COLO668 (cell line): ENCODE results near the gene ZNF629.

ENCODE experiments used
- DNase-seq: peaks from one replicate; lab custom pipeline; 2025; ENCODE audit not compliant: unreplicated experiment; lab: John Stamatoyannopoulos, UW

The ZNF629 gene

GRCh38 chr16:30767767-30768465 lies 19.1 kb downstream of the ZNF629 start:
- no peak for DNase-seq

- DNase-seq: no peak
Measured at GRCh38 chr16:30766933-30767284, 20.1 kb downstream of the ZNF629 start.

DNA sequence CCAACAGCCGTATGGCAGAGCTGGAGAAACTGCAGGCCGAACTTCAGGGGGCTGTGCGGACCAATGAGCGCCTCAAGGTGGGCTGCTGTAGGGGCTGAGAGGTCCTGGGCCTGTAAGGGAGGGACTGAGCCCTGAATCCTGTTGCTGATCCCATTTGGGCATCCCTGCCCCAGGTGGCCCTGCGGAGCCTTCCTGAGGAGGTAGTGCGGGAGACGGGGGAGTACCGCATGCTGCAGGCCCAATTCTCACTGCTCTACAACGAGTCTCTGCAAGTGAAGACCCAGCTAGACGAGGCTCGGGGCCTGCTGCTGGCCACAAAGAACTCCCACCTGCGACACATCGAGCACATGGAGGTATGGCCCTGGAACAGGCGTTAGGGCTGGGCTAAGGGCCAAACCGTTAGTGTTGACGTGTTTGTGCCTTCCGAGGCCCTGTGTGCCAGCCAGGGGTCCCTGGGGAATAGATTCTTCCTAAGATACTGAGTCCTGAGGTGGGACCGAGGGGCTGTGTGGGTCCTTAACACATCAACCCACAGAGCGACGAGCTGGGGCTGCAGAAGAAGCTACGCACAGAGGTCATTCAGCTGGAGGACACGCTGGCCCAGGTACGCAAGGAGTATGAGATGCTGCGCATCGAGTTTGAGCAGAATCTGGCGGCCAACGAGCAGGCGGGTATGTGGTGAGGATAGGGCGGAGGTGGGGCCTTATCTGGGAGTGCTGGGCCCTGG lies 20.6 kb downstream of the ZNF629 start:
- DNase-seq: no peak

- no peak for DNase-seq
Measured at GRCh38 chr16:30764816-30765465, 22.1 kb downstream of the ZNF629 start.

DNA sequence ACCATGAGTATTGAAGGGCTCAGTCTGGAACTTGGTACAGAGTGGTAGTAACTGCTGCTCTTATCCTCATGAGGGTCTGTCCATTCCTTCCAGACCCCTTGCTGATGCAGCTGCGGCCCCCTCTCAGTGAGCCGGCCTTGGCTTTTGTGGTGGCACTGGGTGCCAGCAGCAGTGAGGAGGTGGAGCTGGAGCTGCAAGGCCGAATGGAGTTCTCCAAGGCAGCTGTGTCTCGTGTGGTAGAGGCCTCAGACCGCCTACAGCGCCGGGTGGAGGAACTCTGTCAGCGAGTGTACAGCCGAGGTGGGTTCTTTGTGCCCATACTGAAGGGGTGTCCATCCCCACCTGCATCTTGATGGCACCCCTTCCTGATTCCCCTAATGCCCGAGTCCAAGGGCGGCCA lies 22.9 kb downstream of the ZNF629 start:
- DNase-seq: no peak

GRCh38 chr16:30762991-30763725 lies 23.8 kb downstream of the ZNF629 start:
- no peak for DNase-seq

GRCh38 chr16:30761928-30762902 lies 24.8 kb downstream of the ZNF629 start, which contains the start of the genes CFAP119 and RNF40:
TSS of gene CFAP119 (minus strand) at chr16:30762062. CDS start at chr16:30761748, 314 bp downstream.
TSS of gene RNF40 (plus strand) at chr16:30762322. CDS start at chr16:30762546, 224 bp downstream.
- peak; percentile 95 for DNase-seq

- peak; percentile 67 for DNase-seq
Measured at GRCh38 chr16:30761427-30761927, 25.5 kb downstream of the ZNF629 start.

- DNase-seq: no peak
Measured at GRCh38 chr16:30760577-30761426, 26.2 kb downstream of the ZNF629 start.

DNA sequence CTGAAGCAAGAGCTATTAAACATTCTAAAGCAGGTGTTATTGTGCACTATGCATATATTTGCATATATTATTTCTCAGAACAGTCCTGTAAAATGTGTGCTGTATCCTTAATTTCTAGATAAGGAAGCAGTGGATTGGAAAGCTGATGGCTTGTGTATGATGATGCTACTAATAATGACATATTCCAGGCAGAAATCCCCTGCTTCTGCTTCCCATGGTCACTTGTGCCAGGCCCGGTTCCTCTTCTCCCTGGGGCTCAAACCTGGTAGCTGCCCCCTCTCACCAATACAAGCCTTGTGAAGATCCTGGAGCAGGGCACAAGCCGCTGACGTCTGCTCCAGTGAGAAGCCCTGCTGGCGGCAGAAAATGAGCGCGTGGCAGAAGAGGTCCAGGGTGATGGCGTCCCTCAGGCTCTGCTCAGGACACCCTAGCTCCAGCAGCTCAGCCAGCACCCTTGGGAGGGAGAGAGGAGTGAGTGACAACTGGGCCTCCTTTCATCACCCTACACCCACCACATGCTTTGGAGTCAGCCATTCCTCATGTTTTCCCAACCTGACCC lies 26.9 kb downstream of the ZNF629 start:
- DNase-seq: no peak

- DNase-seq: no peak
Measured at GRCh38 chr16:30758988-30759491, 28.0 kb downstream of the ZNF629 start.

DNA sequence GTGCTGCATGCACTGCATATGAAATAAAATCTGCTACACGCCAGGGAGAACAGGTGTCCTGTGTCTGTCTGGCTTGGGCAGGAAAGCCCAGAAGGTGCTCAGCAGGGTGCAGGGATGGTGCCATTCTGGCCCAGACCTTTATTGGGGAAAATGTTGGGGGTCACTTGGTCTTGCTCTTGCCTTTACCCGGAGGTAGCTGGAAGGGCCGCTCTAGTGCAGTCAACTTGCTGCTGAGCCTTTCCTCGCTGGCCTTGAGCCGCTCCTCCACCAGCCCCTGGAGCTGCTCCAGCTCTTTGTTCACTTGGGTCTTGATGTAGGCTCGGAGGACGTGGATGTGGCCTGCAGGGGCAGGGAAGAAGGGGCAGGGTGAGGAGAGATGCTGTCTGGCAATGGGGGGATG lies 29.7 kb downstream of the ZNF629 start:
- DNase-seq: no peak

GRCh38 chr16:30756781-30757100 lies 30.3 kb downstream of the ZNF629 start:
- no peak for DNase-seq

- DNase-seq: no peak
Measured at GRCh38 chr16:30755955-30756780, 30.8 kb downstream of the ZNF629 start.

- DNase-seq: no peak
Measured at GRCh38 chr16:30753596-30753995, 33.4 kb downstream of the ZNF629 start.

GRCh38 chr16:30750876-30751465 lies 36.0 kb downstream of the ZNF629 start:
- no peak for DNase-seq

- DNase-seq: no peak
Measured at GRCh38 chr16:30750201-30750600, 36.8 kb downstream of the ZNF629 start.
